Activated CD8-positive, alpha-beta T cell treated with anti-CD3 and anti-CD28 coated beads for 36 hours (primary cell): ENCODE measurements around the gene UTP11. TPM values are rescaled to one million over a fixed set of nuclear protein-coding genes. Genes with fewer than 3 reads are reported as not detected.
A peak's percentile ranks its signal among the peaks of the same experiment; 100 is the strongest.

ENCODE experiments used
- ATAC-seq: fragments of 200-7000 bp; cut with Tn5 transposase; one replicate; pipeline ENCODE4 v1.10.0; 2021; ENCODE audit warnings: mild to moderate bottlenecking, moderate library complexity
- CTCF ChIA-PET: fragments of 350-600 bp; sonication (Branson Sonifier 250); formaldehyde crosslinking; loops from one replicate; lab custom pipeline; 2021; ENCODE audit warnings: antibody characterized with exemption; lab: Charles Lee
- POLR2A ChIA-PET: fragments of 350-600 bp; sonication (Branson Sonifier 250); formaldehyde crosslinking; loops from one replicate; lab custom pipeline; 2021; ENCODE audit warnings: antibody characterized with exemption; lab: Charles Lee
- DNase-seq: peaks from one replicate; pipeline ENCODE4 v3.0.0-alpha.2; 2020
- H3K27ac Mint-ChIP-seq: one replicate; pipeline ENCODE4 v1.8.0; 2021; ENCODE audit warnings: mild to moderate bottlenecking, mixed read lengths
- H3K27me3 Mint-ChIP-seq: one replicate; pipeline ENCODE4 v1.8.0; 2021; ENCODE audit warnings: mixed read lengths
- H3K36me3 Mint-ChIP-seq: one replicate; pipeline ENCODE4 v1.8.0; 2021; ENCODE audit warnings: low read depth, mixed read lengths
- H3K4me1 Mint-ChIP-seq: one replicate; pipeline ENCODE4 v1.8.0; 2021; ENCODE audit warnings: low read depth, mixed read lengths
- H3K4me3 Mint-ChIP-seq: one replicate; pipeline ENCODE4 v1.8.0; 2021; ENCODE audit warnings: mild to moderate bottlenecking, moderate library complexity, mixed read lengths
- H3K9me3 Mint-ChIP-seq: one replicate; pipeline ENCODE4 v1.8.0; 2021; ENCODE audit warnings: mixed read lengths
- CTCF ChIP-seq: fragments of 200-600 bp; IDR thresholded peaks from one replicate; pipeline ENCODE4 v1.8.0; 2022; ENCODE audit warnings: antibody characterized with exemption, mild to moderate bottlenecking
- intact Hi-C: fragments of 100-400 bp; cut with micrococcal nuclease; formaldehyde crosslinking; loops from one replicate; pipeline ENCODE4 v1.10.0; 2022
- total RNA-seq, 2 experiments: library from RNA; stranded (reverse); gene quantifications; one replicate each; pipeline ENCODE4 v1.2.3, GENCODE V29; 2021

Gene UTP11
- total RNA-seq, 2 experiments from 2014 or later = 58.1 to 60.6 TPM

GRCh38 chr1:38026592-38027200, 14.2 kb downstream of the UTP11 start:
- ChIA-PET POLR2A (interaction anchor here (0.6 to 7.7 kb wide), 5 partner anchors 9 to 158 kb away, joined by 3 to 69 read pairs (median 24); partner anchors contain the start of genes SF3A3 and UTP11), CTCF (interaction anchor here (0.7 to 7.3 kb wide), 15 partner anchors 8 to 832 kb away, joined by 3 to 105 read pairs (median 4); partner anchors contain the start of genes POU3F1, RRAGC, SF3A3 and UTP11)
- DNase-seq (peak; percentile 76), ATAC-seq (no peak)
- H3K4me3 Mint-ChIP-seq = no peak overlapping the region
- no peaks in the 10 kb centered on the region for H3K9me3 Mint-ChIP-seq
- H3K27me3 Mint-ChIP-seq = no peaks in the 10 kb centered on the region
- H3K4me1 Mint-ChIP-seq = peaks cover 55% of the 10 kb centered on the region
- TF ChIP-seq CTCF = peak; percentile 71
- peaks cover 30% of the 10 kb centered on the region for H3K36me3 Mint-ChIP-seq
- intact Hi-C loops = no loop called here
- H3K27ac Mint-ChIP-seq = no peak overlapping the region

GRCh38 chr1:38027201-38028104, 14.9 kb downstream of the UTP11 start:
- ChIA-PET CTCF (interaction anchor here (0.7 to 7.3 kb wide), 16 partner anchors 8 to 832 kb away, joined by 3 to 105 read pairs (median 4); partner anchors contain the start of genes POU3F1, RRAGC, SF3A3 and UTP11), POLR2A (interaction anchor here (0.7 to 7.7 kb wide), 11 partner anchors 9 to 533 kb away, joined by 3 to 69 read pairs (median 5); partner anchors contain the start of genes POU3F1, SF3A3 and UTP11)
- DNase-seq = no peak

GRCh38 chr1:38028105-38028591, 15.6 kb downstream of the UTP11 start:
- H3K36me3 Mint-ChIP-seq = peaks cover 19% of the 10 kb centered on the region
- intact Hi-C loops = no loop called here
- H3K27ac Mint-ChIP-seq = peak overlapping the region; percentile 89
- ChIA-PET CTCF (interaction anchor here (0.7 to 7.3 kb wide), 8 partner anchors 10 to 807 kb away, joined by 3 to 105 read pairs (median 3); no protein-coding TSS in a partner anchor), POLR2A (interaction anchor here (0.7 to 7.7 kb wide), 11 partner anchors 10 to 532 kb away, joined by 3 to 69 read pairs (median 5); partner anchors contain the start of genes POU3F1, SF3A3 and UTP11)
- no peak for TF ChIP-seq CTCF
- peak; percentile 86 for DNase-seq
- H3K27me3 Mint-ChIP-seq = no peaks in the 10 kb centered on the region
- H3K9me3 Mint-ChIP-seq = no peaks in the 10 kb centered on the region
- peak overlapping the region; percentile 8 for H3K4me3 Mint-ChIP-seq
- H3K4me1 Mint-ChIP-seq = peaks cover 56% of the 10 kb centered on the region
- ATAC-seq = peak; percentile 88

More at GRCh38 chr1:38027201-38028104, 14.9 kb downstream of the UTP11 start:
- ATAC-seq = no peak
- Mint-ChIP-seq H3K36me3 (peaks cover 23% of the 10 kb centered on the region), H3K4me1 (peaks cover 56% of the 10 kb centered on the region), H3K4me3 (peak overlapping the region; percentile 8), H3K27ac (peak overlapping the region; percentile 89), H3K9me3 (no peaks in the 10 kb centered on the region), H3K27me3 (no peaks in the 10 kb centered on the region)
- intact Hi-C loops = no loop called here
- no peak for TF ChIP-seq CTCF

- TF ChIP-seq CTCF = no peak
Observed at GRCh38 chr1:38028671-38029070, 16.1 kb downstream of the UTP11 start.

More at GRCh38 chr1:38028671-38029070, 16.1 kb downstream of the UTP11 start:
- DNase-seq (peak; percentile 49), ATAC-seq (no peak)
- Mint-ChIP-seq H3K4me3 (peak overlapping the region; percentile 8), H3K27me3 (no peaks in the 10 kb centered on the region), H3K36me3 (peaks cover 15% of the 10 kb centered on the region), H3K9me3 (no peaks in the 10 kb centered on the region), H3K4me1 (peaks cover 56% of the 10 kb centered on the region), H3K27ac (peak overlapping the region; percentile 89)
- intact Hi-C loops = no loop called here
- POLR2A ChIA-PET = interaction anchor here (0.7 to 7.7 kb wide), 9 partner anchors 11 to 531 kb away, joined by 3 to 69 read pairs (median 8); partner anchors contain the start of genes POU3F1, SF3A3 and UTP11
- CTCF ChIA-PET = interaction anchor here (0.7 to 7.3 kb wide), 5 partner anchors 10 to 42 kb away, joined by 3 to 105 read pairs (median 3); no protein-coding TSS in a partner anchor
